GM10266 (cell line): ENCODE measurements around the gene SYNDIG1.

Source experiments
- DNase-seq: peaks from one replicate; pipeline ENCODE4 v3.0.0; 2012; ENCODE audit errors: extremely low spot score
- CTCF ChIP-seq: IDR thresholded peaks from 2 replicates; pipeline ENCODE4 v1.5.1; 2012; ENCODE audit warnings: mild to moderate bottlenecking, low read depth; ENCODE audit not compliant: control insufficient read depth, insufficient read depth; ENCODE audit errors: missing control alignments

SYNDIG1 gene

DNA sequence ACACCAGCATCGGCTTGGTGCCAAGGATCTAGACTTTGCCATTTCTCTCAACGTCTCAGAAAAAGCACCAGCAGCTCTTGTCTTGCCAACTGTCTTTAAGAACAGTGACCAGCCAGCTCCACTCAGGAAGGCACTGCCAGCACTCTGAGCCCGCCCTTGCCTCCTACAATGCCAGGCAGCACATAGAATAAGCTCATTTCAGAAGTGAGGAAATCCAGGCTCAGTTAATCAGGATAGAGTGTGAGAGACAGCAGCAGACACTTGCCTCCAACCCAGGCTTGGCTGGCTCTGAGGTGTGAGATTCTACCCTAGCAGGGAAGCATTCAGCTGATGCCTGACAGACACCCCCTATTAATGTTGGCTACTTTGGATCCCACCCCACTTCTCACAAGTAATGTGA, 4.3 kb upstream of the SYNDIG1 start:
- no peak for TF ChIP-seq CTCF
- DNase-seq = no peak

DNA sequence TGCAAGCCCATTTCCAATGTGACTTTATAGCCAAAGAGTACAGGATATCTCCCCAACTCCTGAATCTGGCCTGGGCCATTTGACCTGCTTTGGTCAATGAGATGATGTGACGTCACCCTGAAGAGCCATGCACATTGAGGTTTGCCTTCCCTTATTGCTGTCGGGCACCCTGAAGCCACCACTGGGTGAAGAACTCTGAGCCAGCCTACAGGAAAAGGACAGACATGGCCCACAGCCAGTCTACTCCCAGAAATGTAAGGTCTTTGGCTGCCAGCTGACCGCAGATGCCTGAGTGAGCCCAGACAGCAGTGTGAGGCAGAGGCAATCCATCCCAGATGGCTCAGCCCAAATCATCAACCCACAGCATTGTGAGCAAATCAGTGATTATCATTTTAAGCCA, 3.7 kb upstream of the SYNDIG1 start:
- DNase-seq = no peak
- no peak for TF ChIP-seq CTCF

- DNase-seq = no peak
- no peak for TF ChIP-seq CTCF
Measured at GRCh38 chr20:24468401-24469115, 871 bp upstream of the SYNDIG1 start.

DNA sequence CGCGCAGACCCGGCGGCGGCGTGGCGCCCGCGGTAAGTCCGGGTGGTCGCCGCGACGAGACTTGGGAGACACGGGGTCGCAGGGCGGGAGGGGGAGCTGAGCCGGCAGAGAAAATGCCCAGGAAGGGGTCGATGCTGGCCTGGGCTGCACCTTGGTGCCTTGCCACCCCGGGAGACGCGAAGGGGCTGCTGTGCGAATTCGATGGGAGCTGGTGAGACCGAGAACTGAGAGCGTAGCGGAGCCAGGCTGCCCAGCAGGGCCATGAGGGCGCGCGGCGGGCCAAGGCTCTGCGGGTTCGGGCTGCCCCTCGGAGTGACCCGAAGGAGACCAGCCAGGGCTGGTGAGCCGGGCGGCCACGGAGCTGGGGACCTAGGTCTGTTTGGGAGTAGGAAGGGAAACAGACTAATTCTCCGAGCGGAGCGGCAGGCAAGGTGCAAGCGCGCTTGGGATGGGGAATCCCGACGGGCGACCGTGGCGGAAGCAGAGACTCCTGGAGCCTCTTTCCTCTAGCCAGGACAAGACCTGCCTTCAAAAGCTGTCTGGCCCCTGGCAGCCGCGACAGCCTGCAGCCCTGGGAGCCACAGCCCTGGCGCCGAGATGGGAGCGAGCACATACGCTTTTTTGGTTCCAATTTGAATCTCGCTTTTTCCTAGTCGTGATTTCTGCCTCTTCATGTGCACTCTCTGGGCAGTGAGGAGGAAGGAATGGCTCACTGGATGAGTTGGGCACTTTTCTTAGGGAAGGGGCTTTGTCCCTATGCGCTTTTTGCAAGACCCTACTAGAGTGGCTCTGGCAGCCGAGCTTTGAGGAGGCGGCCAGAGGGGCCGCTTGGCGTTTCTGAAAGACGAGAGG, 691 bp downstream of the SYNDIG1 start:
- no peak for TF ChIP-seq CTCF
- DNase-seq = no peak

- TF ChIP-seq CTCF = no peak
- DNase-seq = no peak
Measured at GRCh38 chr20:24470746-24471582, 1.5 kb downstream of the SYNDIG1 start.

- TF ChIP-seq CTCF = no peak
- DNase-seq = no peak
Measured at GRCh38 chr20:24472426-24472825, 3.0 kb downstream of the SYNDIG1 start.
